Loucy (cell line): ENCODE results near the gene SAMD4B.

Experiments
- H2AFZ ChIP-seq: fragments of 200-600 bp; sonication (generic); 2 replicates; pipeline ENCODE4 v1.6.0; 2016; ENCODE audit warnings: antibody characterized with exemption, mild to moderate bottlenecking, low read length, moderate library complexity
- H3F3A ChIP-seq: fragments of 200-600 bp; 2 replicates; pipeline ENCODE4 v1.6.0; 2016; ENCODE audit warnings: antibody characterized with exemption, low read depth, mild to moderate bottlenecking
- H3K27me3 ChIP-seq: fragments of 200-600 bp; sonication (generic); 2 replicates; pipeline ENCODE4 v1.6.1; 2014; ENCODE audit warnings: low read length, mild to moderate bottlenecking; ENCODE audit not compliant: insufficient read depth, poor library complexity, severe bottlenecking
- H3K36me3 ChIP-seq: fragments of 200-600 bp; sonication (generic); 2 replicates; pipeline ENCODE4 v1.6.1; 2016; ENCODE audit warnings: low read length; ENCODE audit not compliant: insufficient read depth
- H3K4me1 ChIP-seq: fragments of 200-600 bp; sonication (generic); 2 replicates; pipeline ENCODE4 v1.5.1; 2014; ENCODE audit warnings: low read length, mild to moderate bottlenecking; ENCODE audit not compliant: insufficient read depth, poor library complexity, severe bottlenecking
- H3K4me2 ChIP-seq: fragments of 200-600 bp; sonication (generic); 2 replicates; pipeline ENCODE4 v1.6.0; 2014; ENCODE audit warnings: antibody characterized with exemption, low read length, low read depth, mild to moderate bottlenecking; ENCODE audit not compliant: poor library complexity, severe bottlenecking
- H3K4me3 ChIP-seq: fragments of 200-600 bp; sonication (generic); 2 replicates; pipeline ENCODE4 v1.5.1; 2014; ENCODE audit warnings: low read length, mild to moderate bottlenecking, mixed read lengths; ENCODE audit not compliant: poor library complexity, severe bottlenecking
- H3K79me2 ChIP-seq: fragments of 200-600 bp; sonication (generic); 2 replicates; pipeline ENCODE4 v1.6.1; 2014; ENCODE audit warnings: low read length; ENCODE audit not compliant: insufficient read depth
- H3K9ac ChIP-seq: fragments of 200-600 bp; sonication (generic); 2 replicates; pipeline ENCODE4 v1.6.0; 2014; ENCODE audit warnings: mild to moderate bottlenecking, low read depth, low read length, moderate library complexity; ENCODE audit not compliant: poor library complexity, severe bottlenecking
- H3K9me2 ChIP-seq: fragments of 200-600 bp; sonication (generic); replicated peaks from 2 replicates; pipeline ENCODE4 v1.6.1; 2016; ENCODE audit warnings: low read depth, low read length, mixed read lengths
- H3K9me3 ChIP-seq: fragments of 200-600 bp; sonication (generic); 2 replicates; pipeline ENCODE4 v1.6.1; 2014; ENCODE audit warnings: mild to moderate bottlenecking, antibody characterized with exemption, low read length, low read depth; ENCODE audit not compliant: insufficient read depth
- H4K20me1 ChIP-seq: fragments of 200-600 bp; sonication (generic); 2 replicates; pipeline ENCODE4 v1.6.0; 2014; ENCODE audit warnings: antibody characterized with exemption, low read length, mild to moderate bottlenecking; ENCODE audit not compliant: insufficient read depth, poor library complexity, severe bottlenecking
- CTCF ChIP-seq: fragments of 200-600 bp; sonication (generic); conservative IDR thresholded peaks from 2 replicates; pipeline ENCODE4 v1.5.1; 2014; ENCODE audit warnings: mild to moderate bottlenecking, antibody characterized with exemption, low read length
- EZH2phosphoT487 ChIP-seq: fragments of 200-600 bp; IDR thresholded peaks from 2 replicates; pipeline ENCODE4 v1.6.1; 2018; ENCODE audit warnings: antibody characterized with exemption, mild to moderate bottlenecking, moderate library complexity, borderline replicate concordance

Gene SAMD4B

GRCh38 chr19:39423258-39424086 lies 81.3 kb downstream of the SAMD4B start:
- Histone ChIP-seq H3K27me3 (no peaks in the 10 kb centered on the region), H3K36me3 (peaks cover 18% of the 10 kb centered on the region; the same call in 1 of the 2 replicates), H4K20me1 (no peaks in the 10 kb centered on the region), H3K4me2 (no peak overlapping the region), H2AFZ (no peak overlapping the region), H3K9me3 (no peaks in the 10 kb centered on the region), H3K4me3 (no peak overlapping the region), H3F3A (no peaks in the 10 kb centered on the region), H3K9me2 (no peaks in the 10 kb centered on the region), H3K9ac (no peak overlapping the region), H3K79me2 (no peaks in the 10 kb centered on the region), H3K4me1 (no peaks in the 10 kb centered on the region)
- no peak for TF ChIP-seq EZH2phosphoT487
- no peak for TF ChIP-seq CTCF

- no peaks in the 10 kb centered on the region for H3K9me2 ChIP-seq
- H3K9me3 ChIP-seq, result no peaks in the 10 kb centered on the region
- no peaks in the 10 kb centered on the region for H3K27me3 ChIP-seq
- H3K36me3 ChIP-seq, result peaks cover 10% of the 10 kb centered on the region; the same call in 1 of the 2 replicates
- H3K4me2 ChIP-seq, result no peak overlapping the region
- TF ChIP-seq EZH2phosphoT487 (no peak), CTCF (no peak)
- H3K4me3 ChIP-seq, result no peak overlapping the region
- H3K4me1 ChIP-seq, result no peaks in the 10 kb centered on the region
- H3K9ac ChIP-seq, result no peak overlapping the region
- H3F3A ChIP-seq, result no peaks in the 10 kb centered on the region
- no peaks in the 10 kb centered on the region for H4K20me1 ChIP-seq
- H3K79me2 ChIP-seq, result no peaks in the 10 kb centered on the region
- no peak overlapping the region for H2AFZ ChIP-seq
Measured at GRCh38 chr19:39424934-39425333, 82.7 kb downstream of the SAMD4B start.

- no peak overlapping the region for H3K4me3 ChIP-seq
- H3K9me2 ChIP-seq, result no peaks in the 10 kb centered on the region
- no peaks in the 10 kb centered on the region for H3K9me3 ChIP-seq
- H3K9ac ChIP-seq, result no peak overlapping the region
- peaks cover 10% of the 10 kb centered on the region; the same call in 1 of the 2 replicates for H3K36me3 ChIP-seq
- H2AFZ ChIP-seq, result no peak overlapping the region
- H3K79me2 ChIP-seq, result no peaks in the 10 kb centered on the region
- TF ChIP-seq CTCF (no peak), EZH2phosphoT487 (no peak)
- H3K4me2 ChIP-seq, result no peak overlapping the region
- H3F3A ChIP-seq, result no peaks in the 10 kb centered on the region
- H4K20me1 ChIP-seq, result no peaks in the 10 kb centered on the region
- no peaks in the 10 kb centered on the region for H3K27me3 ChIP-seq
- H3K4me1 ChIP-seq, result no peaks in the 10 kb centered on the region
Measured at GRCh38 chr19:39425744-39426143, 83.5 kb downstream of the SAMD4B start.
